ENCODE data around the gene MAP3K9.

The MAP3K9 gene

DNA sequence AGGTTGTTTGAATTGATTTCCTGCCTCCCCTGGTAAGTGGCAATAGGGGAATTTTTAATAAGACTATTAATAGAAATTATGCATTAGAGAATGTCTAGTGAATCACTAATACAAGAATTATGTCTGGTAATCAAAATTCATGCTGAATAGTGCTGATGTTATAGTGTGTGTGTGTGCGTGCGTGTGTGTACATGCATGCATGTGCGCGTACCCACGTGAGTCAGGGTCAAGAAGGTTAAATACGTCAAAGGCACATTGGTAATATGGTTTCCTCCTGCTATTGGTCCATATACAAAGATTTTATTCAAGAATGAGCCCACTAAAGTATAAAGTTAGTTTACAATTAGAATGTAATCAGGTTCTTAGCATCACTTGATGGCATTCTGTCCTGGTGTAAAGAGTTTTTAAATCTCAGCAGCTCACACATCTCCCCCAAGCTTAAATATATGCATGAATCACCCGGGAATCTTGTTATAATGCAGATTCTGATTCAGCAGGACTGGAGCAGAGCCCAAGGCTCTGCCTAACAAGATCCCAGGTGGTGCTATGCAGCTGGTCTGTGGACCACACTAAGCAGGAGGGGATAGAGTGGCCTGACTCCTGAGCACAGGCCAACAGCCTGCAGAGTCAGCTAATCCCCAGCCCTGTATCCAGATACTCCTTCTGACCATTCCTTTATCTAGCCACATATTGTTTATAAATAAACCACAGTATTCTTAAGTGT lies 123.7 kb downstream of the MAP3K9 start:
- no peak for DNase-seq

DNA sequence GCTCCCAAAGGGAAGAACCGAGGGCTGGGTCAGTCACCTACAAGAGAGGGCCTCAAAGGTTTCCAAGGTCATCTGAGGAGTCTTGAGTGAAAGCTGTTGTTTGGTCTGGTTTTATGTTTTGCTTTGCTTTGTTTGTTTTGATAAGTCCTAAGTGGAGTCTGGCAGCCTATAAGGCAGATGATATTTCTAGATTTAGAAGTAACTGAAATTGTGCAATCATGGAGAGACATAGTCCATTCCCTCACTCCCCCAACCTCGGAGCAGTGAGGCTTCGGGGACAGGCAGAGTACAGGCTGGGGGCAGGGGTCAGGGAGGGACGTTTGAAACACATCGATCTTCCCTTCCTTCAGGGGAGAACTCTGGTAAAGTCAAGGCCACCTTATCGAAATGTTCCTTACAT lies 125.3 kb downstream of the MAP3K9 start:
- DNase-seq = no peak

DNA sequence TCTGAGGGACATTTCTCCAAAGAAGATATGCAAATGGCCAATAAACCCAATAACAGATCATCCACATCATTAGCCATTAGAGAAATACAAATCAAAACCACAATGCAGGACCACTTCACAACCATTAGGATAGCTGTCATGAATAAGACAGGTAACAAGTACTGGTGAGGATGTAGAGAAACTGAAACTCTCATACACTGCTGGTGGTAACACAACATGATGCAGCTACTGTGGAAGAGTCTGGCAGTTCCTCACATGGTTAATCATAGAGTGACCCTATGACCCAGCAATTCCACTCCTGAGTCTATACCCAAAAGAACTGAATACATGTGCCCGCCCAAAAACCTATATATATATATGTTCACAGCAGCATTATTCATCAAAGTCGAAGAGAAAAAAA lies 128.6 kb downstream of the MAP3K9 start:
- DNase-seq = no peak

DNA sequence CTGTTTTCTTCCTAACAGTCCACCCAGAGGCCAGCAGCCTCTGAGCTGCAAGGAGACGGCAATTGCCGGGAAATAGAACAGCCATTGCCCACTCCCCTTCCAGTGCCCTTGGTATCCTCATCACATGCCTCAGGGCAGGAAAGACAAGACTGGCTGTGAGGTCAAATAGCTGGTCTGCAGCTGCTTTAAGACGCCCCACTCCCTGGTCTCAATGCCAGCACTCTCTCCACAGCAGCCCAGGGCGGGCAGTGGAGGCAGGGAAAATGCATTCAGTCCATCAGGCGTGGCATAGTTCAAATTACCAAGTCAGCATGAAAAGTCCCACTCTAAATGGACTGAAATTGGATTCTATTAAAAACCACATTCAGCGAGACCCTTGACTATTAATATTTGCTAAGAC lies 132.0 kb downstream of the MAP3K9 start:
- DNase-seq = no peak
